Regular cardiac myocyte (primary cell): ENCODE data around the gene JDP2. TPM values are rescaled to one million over a fixed set of nuclear protein-coding genes. Genes with fewer than 3 reads are reported as not detected.

Experiments
- total RNA-seq: library from RNA; depleted of rRNA; stranded (reverse); fragments of >200 nt; gene quantifications from 2 replicates; pipeline ENCODE4 v1.2.3, GENCODE V29; 2014

The JDP2 gene
- total RNA-seq: 14.8 and 29.3 TPM in 2 replicates

GRCh38 chr14:75427482-75428229, at the start of gene JDP2:
Gene JDP2, plus strand, starts transcription at chr14:75428022. Its CDS starts 9,899 bp downstream, at chr14:75437921.

GRCh38 chr14:75522224-75522982, 94.6 kb downstream of the JDP2 start, which contains the start of gene BATF:
Gene BATF, plus strand, starts transcription at chr14:75522469. Its CDS starts 214 bp downstream, at chr14:75522683.

Other genes starting within 250 kb of the JDP2 start
- gene FOS, start 149.2 kb upstream of the JDP2 start, total RNA-seq: 14.8 and 32.1 TPM in 2 replicates
- gene BATF, start 94.4 kb downstream of the JDP2 start, total RNA-seq: 1.2 TPM in 1 of 2 replicates, not detected in the other
- 1.5 and 7.9 TPM in 2 replicates for gene FLVCR2, start 150.6 kb downstream of the JDP2 start, total RNA-seq
- 3.4 and 3.5 TPM in 2 replicates for gene ERG28, start 232.9 kb downstream of the JDP2 start, total RNA-seq
- 10.1 and 14.8 TPM in 2 replicates for gene TTLL5, start 233.2 kb downstream of the JDP2 start, total RNA-seq